GM10248 (cell line): ENCODE measurements around the gene CASP8.

Experiments used
- CTCF ChIA-PET: fragments of 300-600 bp; sonication (Branson Sonifier 250); formaldehyde crosslinking; extraction: SDS; loops from one replicate; lab custom pipeline; 2021; ENCODE audit warnings: antibody characterized with exemption; lab: Yijun Ruan, JAX
- POLR2A ChIA-PET: fragments of 350-650 bp; sonication (Branson Sonifier 250); formaldehyde crosslinking; extraction: SDS; loops from one replicate; lab custom pipeline; 2020; ENCODE audit warnings: antibody characterized with exemption; lab: Yijun Ruan, JAX
- DNase-seq: peaks from one replicate; pipeline ENCODE4 v3.0.0; 2012; ENCODE audit errors: extremely low spot score
- CTCF ChIP-seq: IDR thresholded peaks from 2 replicates; pipeline ENCODE4 v1.5.1; 2012; ENCODE audit warnings: mild to moderate bottlenecking, low read depth; ENCODE audit errors: extremely low read depth, missing control alignments, control extremely low read depth

The CASP8 gene

GRCh38 chr2:201250741-201251140 lies 9.6 kb upstream of the CASP8 start:
- CTCF ChIA-PET: interaction anchor here (1.4 to 2.0 kb wide), 2 partner anchors 14 to 18 kb away, joined by 6 to 17 read pairs; no protein-coding TSS in a partner anchor
- TF ChIP-seq CTCF: no peak
- DNase-seq: no peak

GRCh38 chr2:201254081-201254730 lies 6.1 kb upstream of the CASP8 start:
- no peak for TF ChIP-seq CTCF

More at GRCh38 chr2:201250741-201251140, 9.6 kb upstream of the CASP8 start:
- POLR2A ChIA-PET: no interaction called here

DNA sequence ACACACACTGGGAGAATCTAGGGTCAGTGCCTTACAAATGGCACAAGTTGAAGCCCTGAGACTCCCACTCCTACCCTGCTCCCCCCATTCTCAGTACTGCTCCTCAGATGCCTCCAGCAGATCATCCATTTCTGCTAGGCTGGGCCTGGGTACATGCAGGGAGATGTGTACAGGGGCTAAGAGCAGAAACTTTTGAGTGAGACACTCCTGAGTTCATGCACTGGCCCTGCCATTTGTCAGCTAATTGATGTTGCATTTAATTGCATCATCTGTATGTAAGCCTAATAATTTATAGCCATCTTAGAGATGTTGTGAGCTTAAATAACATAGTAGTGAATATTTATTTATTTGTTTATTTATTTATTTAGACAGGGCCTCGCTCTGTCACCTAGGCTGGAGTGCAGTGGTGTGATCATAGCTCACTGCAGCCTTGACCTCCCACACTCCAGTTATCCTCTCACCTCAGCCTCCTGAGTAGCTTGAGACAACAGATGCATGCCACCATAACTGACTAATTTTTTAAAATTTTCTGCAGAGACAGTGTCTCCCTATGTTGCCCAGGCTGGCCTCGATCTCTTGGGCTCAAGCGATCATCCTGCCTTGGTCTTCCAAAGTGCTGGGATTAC lies 4.8 kb upstream of the CASP8 start:
- TF ChIP-seq CTCF: no peak
- ChIA-PET POLR2A (no interaction called here), CTCF (interaction anchor here (1.2 to 4.4 kb wide), 4 partner anchors 12 to 23 kb away, joined by 3 to 35 read pairs (median 5); no protein-coding TSS in a partner anchor)
- DNase-seq: no peak

More at GRCh38 chr2:201254081-201254730, 6.1 kb upstream of the CASP8 start:
- no peak for DNase-seq
- ChIA-PET CTCF (interaction anchor here (4.4 kb wide), 1 partner anchor 21 kb away, joined by 35 read pairs; no protein-coding TSS in a partner anchor), POLR2A (no interaction called here)

- POLR2A ChIA-PET: no interaction called here
- CTCF ChIA-PET: interaction anchor here (1.2 to 4.4 kb wide), 4 partner anchors 11 to 23 kb away, joined by 3 to 35 read pairs (median 5); no protein-coding TSS in a partner anchor
- DNase-seq: no peak
- TF ChIP-seq CTCF: no peak
Measured at GRCh38 chr2:201256082-201256481, 4.3 kb upstream of the CASP8 start.

GRCh38 chr2:201257381-201257955 lies 2.9 kb upstream of the CASP8 start:
- peak; percentile 59 for DNase-seq
- no peak for TF ChIP-seq CTCF
- ChIA-PET POLR2A (interaction anchor here (0.7 kb wide), 2 partner anchors 15 to 133 kb away, joined by 3 to 4 read pairs; no protein-coding TSS in a partner anchor), CTCF (interaction anchor here (0.6 to 1.6 kb wide), 2 partner anchors 24 to 25 kb away, joined by 3 to 4 read pairs; no protein-coding TSS in a partner anchor)

DNA sequence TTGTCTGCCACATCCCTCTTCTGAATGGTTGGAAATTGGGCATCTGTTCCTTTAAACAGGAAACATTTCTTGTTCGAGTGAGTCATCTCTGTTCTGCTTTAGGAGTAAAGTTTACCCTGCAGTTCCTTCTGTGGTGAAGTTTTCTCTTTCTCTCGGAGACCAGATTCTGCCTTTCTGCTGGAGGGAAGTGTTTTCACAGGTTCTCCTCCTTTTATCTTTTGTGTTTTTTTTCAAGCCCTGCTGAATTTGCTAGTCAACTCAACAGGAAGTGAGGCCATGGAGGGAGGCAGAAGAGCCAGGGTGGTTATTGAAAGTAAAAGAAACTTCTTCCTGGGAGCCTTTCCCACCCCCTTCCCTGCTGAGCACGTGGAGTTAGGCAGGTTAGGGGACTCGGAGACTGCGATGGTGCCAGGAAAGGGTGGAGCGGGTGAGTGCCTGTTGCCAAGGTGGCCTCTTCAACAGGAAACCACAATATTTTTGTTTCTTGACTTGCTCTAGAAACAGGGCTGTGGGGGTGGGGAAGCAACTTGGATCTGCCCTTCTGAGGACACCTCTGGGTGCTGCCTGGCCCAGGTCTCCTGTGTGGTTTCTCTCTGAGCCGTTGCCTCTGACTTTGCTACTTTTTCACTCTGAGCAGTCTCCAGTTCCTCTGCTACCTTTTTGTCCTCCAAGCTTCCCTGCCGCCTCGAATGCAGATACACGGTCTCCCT lies 2.2 kb upstream of the CASP8 start:
- TF ChIP-seq CTCF: no peak
- ChIA-PET POLR2A (no interaction called here), CTCF (interaction anchor here (0.6 to 1.6 kb wide), 2 partner anchors 25 to 26 kb away, joined by 3 to 4 read pairs; no protein-coding TSS in a partner anchor)
- peak; percentile 71 for DNase-seq
